ENCODE results near the gene ISG15.

Gene ISG15

GRCh38 chr1:1031659-1032235 lies 18.4 kb downstream of the ISG15 start:
- DNase-seq: no peak

DNA sequence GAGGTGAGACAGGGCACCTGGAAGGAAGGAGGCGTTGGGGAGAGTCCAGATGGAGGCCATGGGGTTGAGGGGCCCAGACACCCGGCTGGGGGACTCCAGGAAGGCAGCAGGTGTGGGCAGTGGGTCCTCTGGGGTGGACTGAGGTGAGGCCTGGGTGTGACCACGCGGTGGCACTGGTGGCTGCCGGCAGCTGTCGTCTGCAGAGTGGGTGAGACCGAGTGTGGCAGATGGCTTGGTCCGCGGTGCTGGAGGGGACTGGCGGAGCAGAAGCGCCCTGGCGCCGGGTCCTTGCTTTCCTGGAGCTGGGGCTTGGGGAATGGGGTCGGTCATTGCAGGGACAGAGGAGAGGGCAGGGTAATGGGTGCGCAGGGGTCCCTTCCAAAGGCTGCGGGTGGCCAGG lies 19.1 kb downstream of the ISG15 start:
- DNase-seq: no peak

GRCh38 chr1:1033009-1033587 lies 19.8 kb downstream of the ISG15 start:
- peak; percentile 79 for DNase-seq

GRCh38 chr1:1033731-1034438 lies 20.6 kb downstream of the ISG15 start:
- DNase-seq: peak; percentile 12

DNA sequence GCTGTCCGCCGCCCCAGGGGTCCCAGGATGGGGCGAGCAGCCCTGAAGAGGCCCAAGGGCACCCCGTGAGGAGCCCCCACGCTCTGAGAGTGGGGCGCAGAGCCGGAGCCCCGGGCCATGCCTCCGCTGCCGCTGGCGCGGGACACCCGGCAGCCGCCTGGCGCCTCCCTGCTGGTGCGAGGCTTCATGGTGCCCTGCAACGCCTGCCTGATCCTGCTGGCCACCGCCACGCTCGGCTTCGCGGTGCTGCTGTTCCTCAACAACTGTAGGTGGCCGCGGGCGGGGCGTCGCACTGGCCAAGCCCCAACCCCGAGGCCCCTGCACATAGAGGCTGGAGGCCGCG lies 21.1 kb downstream of the ISG15 start:
- DNase-seq: no peak

DNA sequence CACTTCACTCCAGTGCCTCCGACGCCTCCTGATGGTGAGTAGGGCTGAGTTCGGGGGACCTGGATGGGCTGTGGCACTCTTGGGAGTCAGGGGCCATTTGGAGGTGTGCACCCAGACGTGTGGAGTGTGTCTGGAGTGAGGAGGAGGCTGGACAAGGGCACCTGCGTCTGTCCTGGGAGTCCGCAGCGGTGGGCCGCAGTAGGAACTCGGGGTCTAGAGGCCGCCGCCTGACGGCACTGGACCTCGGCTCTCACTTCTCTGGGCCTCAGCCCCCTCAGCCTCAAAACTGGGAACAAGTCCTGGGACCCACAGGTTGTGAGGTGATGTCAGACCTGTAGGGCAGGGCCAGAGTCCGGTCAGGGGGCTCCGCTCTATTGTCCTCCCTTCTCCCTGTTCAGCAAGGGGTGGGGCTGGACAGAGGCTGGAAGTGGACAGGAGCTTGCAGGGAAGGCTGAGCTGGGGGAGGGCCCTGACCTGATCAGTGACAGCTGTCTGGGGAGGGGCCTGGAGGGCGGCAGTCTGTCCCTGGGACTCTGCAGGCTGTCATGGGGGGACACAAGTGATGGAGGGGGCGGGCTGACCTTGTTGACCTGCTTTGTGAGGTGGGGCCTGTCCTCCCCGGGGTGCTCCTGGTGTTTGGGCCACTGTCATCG lies 22.1 kb downstream of the ISG15 start:
- DNase-seq: no peak

DNA sequence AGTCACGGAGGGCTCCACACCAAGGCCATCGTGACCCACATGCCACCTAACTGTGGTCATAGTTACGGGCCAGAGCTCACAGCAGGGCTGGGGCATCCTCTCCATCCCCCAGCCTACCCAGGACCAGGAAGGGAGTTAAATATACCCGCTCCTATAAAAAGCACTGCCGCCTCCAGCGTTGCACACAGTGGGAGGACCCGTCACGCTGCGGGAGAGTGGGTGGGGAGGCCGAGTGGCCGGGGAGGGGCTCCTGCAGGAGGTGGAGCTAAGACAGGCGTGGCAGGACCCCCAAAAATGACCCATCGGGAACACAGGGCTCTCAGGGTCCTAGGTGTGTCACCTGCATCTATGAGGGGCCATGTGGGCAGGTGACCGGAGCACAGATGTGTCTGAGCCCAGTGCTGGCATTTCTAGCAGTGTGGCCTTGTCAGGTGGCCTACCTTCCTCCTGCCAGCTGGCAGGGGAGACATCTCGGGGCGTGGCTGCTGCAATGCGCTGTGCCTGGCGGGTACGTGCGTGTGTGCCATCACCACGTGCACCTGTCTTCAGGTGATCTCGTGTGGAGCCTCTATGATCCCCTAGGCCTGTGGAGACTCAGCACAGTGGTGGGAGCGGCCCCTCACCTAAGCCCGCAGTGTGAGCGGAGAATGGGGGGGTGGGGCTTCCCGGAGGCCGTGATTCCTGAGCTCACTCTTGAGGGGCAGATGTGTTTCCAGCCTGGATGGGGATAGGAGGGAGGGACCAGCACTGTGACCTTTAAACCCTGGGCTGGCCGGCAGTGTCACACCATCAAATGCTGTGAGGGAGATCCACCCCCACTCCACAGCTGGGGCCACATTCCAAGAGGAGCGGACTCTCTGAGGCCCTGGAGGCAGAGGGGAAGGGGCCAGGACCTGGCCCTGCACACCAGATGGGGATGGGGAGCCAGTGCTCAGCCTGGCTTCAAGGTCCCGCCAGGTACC lies 24.4 kb downstream of the ISG15 start:
- no peak for DNase-seq

DNA sequence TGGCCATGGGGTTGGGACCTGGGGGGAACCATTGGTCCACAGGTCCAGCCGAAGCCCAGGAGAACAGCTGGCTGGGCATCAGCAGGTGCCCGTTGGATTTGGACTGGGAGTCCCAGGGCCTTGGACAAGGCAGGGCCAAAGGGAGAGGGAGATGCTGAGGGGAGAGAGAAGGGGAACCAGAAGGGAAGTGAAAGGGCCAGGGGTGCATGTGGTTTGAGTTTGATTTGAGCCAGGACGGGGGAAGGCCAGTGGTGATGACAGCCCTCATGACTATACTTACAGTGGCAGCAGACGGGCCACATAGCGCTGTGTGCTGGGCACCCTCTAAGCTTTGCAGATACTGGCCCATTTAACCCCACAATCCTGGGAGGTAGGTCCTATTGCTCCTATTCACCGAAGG lies 25.4 kb downstream of the ISG15 start:
- DNase-seq: no peak

- no peak for DNase-seq
These were observed 26.0 kb downstream of the ISG15 start for GRCh38 chr1:1039145-1039910.

- DNase-seq: peak; percentile 81
These were observed 27.0 kb downstream of the ISG15 start for GRCh38 chr1:1040004-1040991.

DNA sequence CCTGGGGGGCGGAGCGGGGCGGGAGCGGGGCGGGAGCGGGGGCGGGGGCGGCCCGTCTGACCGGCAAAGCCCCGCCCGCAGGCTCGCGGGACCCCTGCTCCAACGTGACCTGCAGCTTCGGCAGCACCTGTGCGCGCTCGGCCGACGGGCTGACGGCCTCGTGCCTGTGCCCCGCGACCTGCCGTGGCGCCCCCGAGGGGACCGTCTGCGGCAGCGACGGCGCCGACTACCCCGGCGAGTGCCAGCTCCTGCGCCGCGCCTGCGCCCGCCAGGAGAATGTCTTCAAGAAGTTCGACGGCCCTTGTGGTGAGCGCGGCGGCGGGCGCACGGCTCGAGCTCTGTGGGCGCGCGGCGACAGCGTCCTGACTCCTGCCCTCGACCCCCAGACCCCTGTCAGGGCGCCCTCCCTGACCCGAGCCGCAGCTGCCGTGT lies 27.8 kb downstream of the ISG15 start:
- no peak for DNase-seq

- DNase-seq: no peak
These were observed 28.6 kb downstream of the ISG15 start for GRCh38 chr1:1041873-1042272.

GRCh38 chr1:1042835-1043234 lies 29.5 kb downstream of the ISG15 start:
- no peak for DNase-seq

- no peak for DNase-seq
These were observed 30.1 kb downstream of the ISG15 start for GRCh38 chr1:1043411-1043810.

DNA sequence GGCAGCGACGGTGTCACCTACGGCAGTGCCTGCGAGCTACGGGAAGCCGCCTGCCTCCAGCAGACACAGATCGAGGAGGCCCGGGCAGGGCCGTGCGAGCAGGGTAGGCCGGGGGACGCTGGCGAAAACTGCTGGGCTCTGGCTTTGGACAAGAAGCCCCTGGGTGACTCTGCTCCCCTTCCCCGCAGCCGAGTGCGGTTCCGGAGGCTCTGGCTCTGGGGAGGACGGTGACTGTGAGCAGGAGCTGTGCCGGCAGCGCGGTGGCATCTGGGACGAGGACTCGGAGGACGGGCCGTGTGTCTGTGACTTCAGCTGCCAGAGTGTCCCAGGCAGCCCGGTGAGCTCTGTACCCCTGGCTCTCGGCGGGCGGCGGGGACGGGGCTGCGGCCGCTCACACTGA lies 30.6 kb downstream of the ISG15 start:
- DNase-seq: no peak

- no peak for DNase-seq
These were observed 31.3 kb downstream of the ISG15 start for GRCh38 chr1:1044455-1045078.

DNA sequence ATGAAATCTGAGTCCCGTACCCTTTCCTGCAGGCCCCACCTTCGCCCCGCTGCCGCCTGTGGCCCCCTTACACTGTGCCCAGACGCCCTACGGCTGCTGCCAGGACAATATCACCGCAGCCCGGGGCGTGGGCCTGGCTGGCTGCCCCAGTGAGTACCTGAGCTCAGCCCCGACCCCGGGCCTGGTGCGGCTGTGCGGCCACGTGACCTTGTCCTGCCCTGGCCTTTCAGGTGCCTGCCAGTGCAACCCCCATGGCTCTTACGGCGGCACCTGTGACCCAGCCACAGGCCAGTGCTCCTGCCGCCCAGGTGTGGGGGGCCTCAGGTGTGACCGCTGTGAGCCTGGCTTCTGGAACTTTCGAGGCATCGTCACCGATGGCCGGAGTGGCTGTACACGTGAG lies 31.8 kb downstream of the ISG15 start:
- no peak for DNase-seq

GRCh38 chr1:1046243-1046642 lies 32.9 kb downstream of the ISG15 start:
- DNase-seq: no peak

DNA sequence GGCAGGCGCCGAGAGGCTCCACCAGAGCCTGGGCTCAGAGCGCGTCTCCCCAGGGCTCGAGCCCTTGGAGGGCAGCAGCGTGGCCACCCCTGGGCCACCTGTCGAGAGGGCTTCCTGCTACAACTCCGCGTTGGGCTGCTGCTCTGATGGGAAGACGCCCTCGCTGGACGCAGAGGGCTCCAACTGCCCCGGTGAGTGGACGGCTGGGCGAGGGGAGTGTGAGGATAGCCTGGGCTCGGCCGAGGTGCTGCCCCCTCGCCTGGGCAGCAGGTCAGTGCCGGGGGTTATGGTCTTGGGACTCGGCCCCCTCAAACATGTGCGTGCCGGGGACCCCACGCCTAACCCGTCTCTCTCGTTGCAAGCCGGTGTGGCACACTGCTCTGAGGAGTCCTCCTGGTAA lies 33.5 kb downstream of the ISG15 start:
- DNase-seq: no peak

DNA sequence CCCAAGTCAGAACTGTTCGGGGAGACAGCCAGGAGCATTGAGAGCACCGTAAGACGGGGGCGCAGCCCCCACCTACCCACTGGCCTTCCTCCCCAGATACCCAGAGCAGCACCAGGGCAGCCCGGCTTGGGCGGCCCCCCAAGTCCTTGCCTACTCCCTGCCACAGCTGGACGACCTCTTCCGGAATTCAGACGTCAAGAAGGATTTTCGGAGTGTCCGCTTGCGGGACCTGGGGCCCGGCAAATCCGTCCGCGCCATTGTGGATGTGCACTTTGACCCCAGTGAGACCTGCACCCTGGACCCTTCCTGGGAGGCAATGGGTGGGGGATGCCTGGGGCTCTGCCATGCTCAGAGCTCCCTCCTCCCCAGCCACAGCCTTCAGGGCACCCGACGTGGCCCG lies 34.1 kb downstream of the ISG15 start:
- no peak for DNase-seq
